ENCODE data around the gene RIMKLB. TPM values are rescaled to one million over a fixed set of nuclear protein-coding genes. Genes with fewer than 3 reads are reported as not detected.

RIMKLB gene
- polyA plus RNA-seq, 1 donor (not counting 4 experiments of a cell fraction or from before 2014, with no cell fraction given): 51.1 TPM

- Histone ChIP-seq H3K4me3 (ENCODE audit: control insufficient read depth in 2 of 3, extremely low read depth in 1 of 3, insufficient read depth in 2 of 3, low read depth in 1 of 3, low read length in 3 of 3) (no peak overlapping the region), H3K4me2 (ENCODE audit: control insufficient read depth, extremely low read depth, insufficient read depth, low read depth, low read length) (no peak overlapping the region), H3K9me1 (ENCODE audit: control insufficient read depth, extremely low read depth, insufficient read depth, low read length) (no peaks in the 10 kb centered on the region), H3K27ac (ENCODE audit: control insufficient read depth, insufficient read depth, low read length) (no peak overlapping the region), H3K9me3 (ENCODE audit: control insufficient read depth, low read depth, low read length) (no peaks in the 10 kb centered on the region), H3K27me3 (ENCODE audit: control insufficient read depth, extremely low read depth, insufficient read depth, low read length) (no peaks in the 10 kb centered on the region), H3K4me1 (ENCODE audit: control insufficient read depth, extremely low read depth, insufficient read depth, low read length) (peaks cover 24% of the 10 kb centered on the region), H4K20me1 (ENCODE audit: control insufficient read depth, extremely low read depth, insufficient read depth, low read length) (no peaks in the 10 kb centered on the region), H3K9ac (ENCODE audit: control insufficient read depth, extremely low read depth, insufficient read depth, low read length) (no peak overlapping the region), H3K36me3 (ENCODE audit: control insufficient read depth in 2 of 2, extremely low read depth in 1 of 2, insufficient read depth in 2 of 2, low read length in 2 of 2) (peaks cover 0 to 8% of the 10 kb centered on the region in 2 experiments), H2AFZ (ENCODE audit: control insufficient read depth, low read length) (no peak overlapping the region), H3K79me2 (ENCODE audit: control insufficient read depth, insufficient read depth, low read length) (no peaks in the 10 kb centered on the region)
- dilution Hi-C loops (cut with MboI; ENCODE audit: extremely low pct_ligation_motif_present, low sequenced_read_pairs): no loop called here
- no peak for FAIRE-seq
- no peak for TF ChIP-seq EZH2 (IDR thresholded peaks at IDR 0.05; ENCODE audit: low read length)
- TF ChIP-seq CTCF (optimal IDR thresholded peaks at IDR 0.05 in 1 of 3, IDR thresholded peaks at IDR 0.05 in 1 of 3, conservative IDR thresholded peaks at IDR 0.05 in 1 of 3; ENCODE audit: extremely low read depth in 1 of 3, insufficient read depth in 2 of 3, low read length in 3 of 3): no peak
- DNase-seq (ENCODE audit: low read depth, low spot score): no peak
These were observed 133.3 kb downstream of the RIMKLB start for GRCh38 chr12:8831116-8831515.

- dilution Hi-C loops (cut with MboI; ENCODE audit: extremely low pct_ligation_motif_present, low sequenced_read_pairs): no loop called here
- peaks cover 0 to 13% of the 10 kb centered on the region in 2 experiments for H3K36me3 ChIP-seq (ENCODE audit: control insufficient read depth in 2 of 2, extremely low read depth in 1 of 2, insufficient read depth in 2 of 2, low read length in 2 of 2)
- peaks cover 23% of the 10 kb centered on the region for H3K4me1 ChIP-seq (ENCODE audit: control insufficient read depth, extremely low read depth, insufficient read depth, low read length)
- no peaks in the 10 kb centered on the region for H4K20me1 ChIP-seq (ENCODE audit: control insufficient read depth, extremely low read depth, insufficient read depth, low read length)
- FAIRE-seq (no peak), DNase-seq (ENCODE audit: low read depth, low spot score) (no peak)
- H3K9ac ChIP-seq (ENCODE audit: control insufficient read depth, extremely low read depth, insufficient read depth, low read length): no peak overlapping the region
- H3K27ac ChIP-seq (ENCODE audit: control insufficient read depth, insufficient read depth, low read length): no peak overlapping the region
- TF ChIP-seq CTCF (optimal IDR thresholded peaks at IDR 0.05 in 1 of 3, IDR thresholded peaks at IDR 0.05 in 1 of 3, conservative IDR thresholded peaks at IDR 0.05 in 1 of 3; ENCODE audit: extremely low read depth in 1 of 3, insufficient read depth in 2 of 3, low read length in 3 of 3) (no peak), EZH2 (IDR thresholded peaks at IDR 0.05; ENCODE audit: low read length) (no peak)
- no peak overlapping the region for H3K4me3 ChIP-seq (ENCODE audit: control insufficient read depth in 2 of 3, extremely low read depth in 1 of 3, insufficient read depth in 2 of 3, low read depth in 1 of 3, low read length in 3 of 3)
- no peaks in the 10 kb centered on the region for H3K79me2 ChIP-seq (ENCODE audit: control insufficient read depth, insufficient read depth, low read length)
- H3K9me1 ChIP-seq (ENCODE audit: control insufficient read depth, extremely low read depth, insufficient read depth, low read length): no peaks in the 10 kb centered on the region
- no peaks in the 10 kb centered on the region for H3K27me3 ChIP-seq (ENCODE audit: control insufficient read depth, extremely low read depth, insufficient read depth, low read length)
- no peak overlapping the region for H3K4me2 ChIP-seq (ENCODE audit: control insufficient read depth, extremely low read depth, insufficient read depth, low read depth, low read length)
- no peaks in the 10 kb centered on the region for H3K9me3 ChIP-seq (ENCODE audit: control insufficient read depth, low read depth, low read length)
- no peak overlapping the region for H2AFZ ChIP-seq (ENCODE audit: control insufficient read depth, low read length)
These were observed 134.7 kb downstream of the RIMKLB start for GRCh38 chr12:8832500-8832899.

Other genes with a start within 250 kb of the RIMKLB start
- not detected in 3 replicates for gene CLEC6A, start 242.0 kb upstream of the RIMKLB start, polyA plus RNA-seq
- gene CLEC4D, start 184.5 kb upstream of the RIMKLB start, polyA plus RNA-seq: not detected in 3 replicates
- not detected in 3 replicates for gene CLEC4E, start 157.1 kb upstream of the RIMKLB start, polyA plus RNA-seq
- gene AICDA, start 85.1 kb upstream of the RIMKLB start, polyA plus RNA-seq: not detected in 3 replicates
- gene MFAP5, start 35.2 kb upstream of the RIMKLB start, polyA plus RNA-seq: 295 to 394 TPM (median 317 TPM) in 3 replicates
- 81.1 to 240 TPM (median 98.7 TPM) in 3 replicates for gene A2ML1, start 124.6 kb downstream of the RIMKLB start, polyA plus RNA-seq
- 10.4 to 12.4 TPM (median 11.0 TPM) in 3 replicates for gene PHC1, start 216.5 kb downstream of the RIMKLB start, polyA plus RNA-seq